Measurements from ENCODE around the gene EPAS1. TPM values are rescaled to one million over a fixed set of nuclear protein-coding genes. Genes with fewer than 3 reads are reported as not detected.

Gene EPAS1
- total RNA-seq, 1 experiment from 2014 or later: 17.3 TPM

DNA sequence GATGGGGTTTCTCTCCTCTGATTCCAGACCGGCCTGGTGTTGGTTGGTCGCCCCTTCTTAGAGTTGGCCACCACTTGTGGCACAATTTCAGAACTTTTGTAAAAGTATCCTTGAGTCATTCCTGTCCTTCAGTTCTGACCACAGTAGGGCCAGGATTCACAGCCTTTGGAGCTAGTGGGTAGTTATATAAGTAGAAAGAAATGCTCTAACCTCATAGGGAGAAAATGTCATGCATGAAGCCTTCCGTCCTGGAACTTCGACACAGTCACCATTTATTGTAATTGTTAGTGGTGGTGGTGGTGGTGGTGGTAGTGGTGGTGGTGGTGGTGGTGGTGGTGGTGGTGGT is 65.4 kb downstream of the EPAS1 start:
- Histone ChIP-seq H3K27me3 (no peaks in the 10 kb centered on the region), H3K9me3 (replicated peaks) (no peaks in the 10 kb centered on the region), H3K27ac (no peak overlapping the region), H3K36me3 (no peaks in the 10 kb centered on the region), H3K4me1 (peaks cover 11% of the 10 kb centered on the region), H3K4me3 (no peak overlapping the region)
- DNase-seq: no peak

DNA sequence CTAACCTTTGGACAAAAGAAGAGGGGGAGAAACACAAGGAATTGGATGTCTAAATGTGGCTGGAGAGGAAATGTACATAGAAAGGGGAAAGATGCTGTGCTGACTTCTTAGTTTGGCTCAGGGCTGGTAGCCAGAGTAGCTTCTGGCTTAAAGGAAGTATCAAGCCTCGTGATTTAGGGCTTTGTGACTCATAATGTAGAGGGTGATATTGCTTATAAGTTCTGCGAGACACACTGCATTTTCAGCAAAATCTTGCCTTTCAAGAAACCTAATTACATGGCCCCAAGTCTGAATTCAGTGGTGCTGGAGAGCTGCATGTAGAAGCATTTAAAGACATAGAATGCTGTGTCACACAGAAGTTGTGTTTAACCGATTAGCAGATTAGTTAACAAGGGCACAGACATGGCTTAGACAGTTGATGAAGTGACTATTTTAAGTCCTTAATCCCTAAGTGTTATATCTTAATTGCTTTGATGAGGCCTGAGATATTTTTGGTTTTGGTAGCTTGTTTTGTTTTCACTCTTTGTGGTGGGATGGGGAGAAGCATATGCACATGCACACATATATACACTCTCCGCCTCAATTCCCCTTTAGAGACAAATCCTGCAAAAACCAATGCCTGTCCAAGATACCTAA is 66.4 kb downstream of the EPAS1 start:
- no peak for DNase-seq
- H3K27me3 ChIP-seq: no peaks in the 10 kb centered on the region
- peaks cover 17% of the 10 kb centered on the region for H3K4me1 ChIP-seq
- H3K9me3 ChIP-seq (replicated peaks): no peaks in the 10 kb centered on the region
- H3K27ac ChIP-seq: no peak overlapping the region
- H3K4me3 ChIP-seq: no peak overlapping the region
- H3K36me3 ChIP-seq: no peaks in the 10 kb centered on the region

DNA sequence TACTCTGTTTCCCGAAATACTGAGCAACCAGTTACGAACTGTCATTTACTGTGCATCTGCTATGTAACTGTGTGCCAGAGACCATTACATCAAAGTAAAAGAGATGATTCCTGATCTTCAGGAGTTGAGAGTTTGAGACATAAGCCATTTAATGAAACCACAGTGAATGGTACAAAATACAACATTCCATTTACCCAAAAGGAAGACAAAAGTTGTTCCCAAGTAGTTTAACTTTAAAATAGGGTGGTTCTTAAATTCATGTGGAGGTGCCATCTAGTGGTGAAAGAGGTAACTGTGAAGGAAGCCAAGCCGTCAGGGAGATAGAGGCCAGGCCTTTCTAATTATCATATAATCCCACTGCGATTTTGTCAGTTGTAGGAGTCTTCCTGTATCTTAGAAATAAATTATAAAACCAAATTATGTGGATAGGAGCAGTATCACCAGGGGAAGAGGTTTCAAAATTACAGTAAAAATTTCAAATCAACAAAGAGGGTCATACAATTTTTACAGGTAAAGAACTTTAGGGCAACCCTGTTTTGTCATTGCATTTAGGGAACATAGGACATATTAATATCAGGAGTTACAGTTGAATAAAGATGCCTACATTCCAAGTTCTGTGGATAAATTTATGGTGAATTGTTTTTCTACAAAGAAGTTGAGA is 67.7 kb downstream of the EPAS1 start:
- Histone ChIP-seq H3K27ac (no peak overlapping the region), H3K9me3 (replicated peaks) (no peaks in the 10 kb centered on the region), H3K4me3 (no peak overlapping the region), H3K4me1 (peaks cover 21% of the 10 kb centered on the region), H3K27me3 (no peaks in the 10 kb centered on the region), H3K36me3 (no peaks in the 10 kb centered on the region)
- DNase-seq: peak; percentile 49 to 83

DNA sequence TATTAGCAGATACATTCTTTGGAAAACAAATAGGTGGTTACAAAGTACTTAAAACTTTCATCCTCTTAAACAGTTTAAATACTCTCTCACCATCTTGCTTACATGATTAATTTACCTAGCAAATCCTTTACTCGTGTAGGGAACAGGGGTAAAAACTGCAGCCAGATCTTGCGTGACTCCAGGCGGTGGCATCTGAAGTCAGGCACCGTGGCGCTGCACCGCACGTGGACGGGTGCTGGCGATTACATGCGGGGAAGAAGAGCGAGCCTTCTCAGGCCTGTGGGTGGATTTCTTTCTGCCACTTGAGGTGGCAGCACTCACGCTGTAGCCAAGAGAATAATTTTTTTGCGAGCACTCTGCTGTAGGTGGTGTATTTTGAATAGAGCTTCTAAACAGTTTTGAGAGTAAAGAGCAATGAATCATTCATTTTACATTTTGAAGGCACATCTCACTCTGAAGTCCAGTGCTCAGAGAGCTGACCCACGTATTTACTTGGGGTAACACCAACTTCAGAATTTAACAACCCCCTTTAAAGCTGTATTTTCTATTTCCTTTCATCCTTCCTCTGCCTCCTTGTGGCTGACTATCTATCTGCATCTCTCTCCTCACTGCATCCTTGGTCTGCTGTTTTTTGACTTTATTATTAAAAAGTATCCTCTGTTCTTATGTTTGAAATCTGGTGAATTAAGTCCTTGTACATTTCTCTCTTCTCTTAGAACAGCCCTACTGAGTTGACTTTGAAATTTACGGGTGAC is 68.9 kb downstream of the EPAS1 start:
- peak in 1 of 2 experiments; percentile 37 for DNase-seq
- H3K27ac ChIP-seq: no peak overlapping the region
- H3K36me3 ChIP-seq: no peaks in the 10 kb centered on the region
- no peak overlapping the region for H3K4me3 ChIP-seq
- no peaks in the 10 kb centered on the region for H3K27me3 ChIP-seq
- H3K4me1 ChIP-seq: peaks cover 12% of the 10 kb centered on the region; the same call in 1 of the 2 replicates
- H3K9me3 ChIP-seq (replicated peaks): no peaks in the 10 kb centered on the region

DNA sequence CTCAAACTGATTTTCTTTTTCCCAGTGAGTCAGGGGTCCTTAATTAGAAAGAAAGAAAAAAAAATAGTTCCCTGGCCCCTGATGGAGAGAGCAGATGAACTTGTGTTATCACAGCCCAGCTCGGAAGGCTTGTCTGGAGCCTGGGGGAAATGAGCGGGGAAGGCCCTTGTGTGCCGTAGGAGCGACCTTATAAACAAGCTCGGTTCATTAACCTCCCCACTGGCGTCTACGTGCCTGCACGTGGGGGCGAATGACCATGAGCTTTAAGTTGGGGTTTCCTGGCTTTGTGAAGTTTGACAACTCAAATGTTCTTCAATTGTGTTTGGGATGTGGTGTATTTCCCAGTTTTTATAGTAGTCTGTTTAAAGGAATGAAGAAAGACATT is 69.5 kb downstream of the EPAS1 start:
- H3K4me1 ChIP-seq: peaks cover 12% of the 10 kb centered on the region; the same call in 1 of the 2 replicates
- no peaks in the 10 kb centered on the region for H3K27me3 ChIP-seq
- H3K36me3 ChIP-seq: no peaks in the 10 kb centered on the region
- H3K27ac ChIP-seq: no peak overlapping the region
- no peak overlapping the region for H3K4me3 ChIP-seq
- no peak for DNase-seq
- no peaks in the 10 kb centered on the region for H3K9me3 ChIP-seq (replicated peaks)

DNA sequence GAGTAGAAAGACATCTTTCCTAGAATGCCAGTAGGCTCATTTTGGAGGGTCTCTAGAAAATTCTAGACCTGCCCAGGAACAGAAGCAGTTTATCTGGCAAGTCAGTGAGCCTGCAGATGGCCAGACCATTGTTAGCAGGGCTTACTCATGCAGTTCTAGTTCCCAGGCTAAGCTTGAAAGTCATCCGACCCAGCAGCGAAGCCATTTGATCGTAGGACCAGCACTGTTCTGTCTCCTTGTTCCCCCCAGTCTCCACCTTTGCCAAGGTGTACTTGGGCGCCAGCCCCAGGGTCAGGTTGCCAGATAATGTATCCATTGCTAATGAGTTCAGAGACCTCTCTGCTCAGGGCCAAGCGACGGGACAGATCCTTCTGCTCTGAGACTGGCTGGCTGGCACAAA is 70.1 kb downstream of the EPAS1 start:
- Histone ChIP-seq H3K27ac (no peak overlapping the region), H3K27me3 (no peaks in the 10 kb centered on the region), H3K9me3 (replicated peaks) (no peaks in the 10 kb centered on the region), H3K4me3 (no peak overlapping the region), H3K4me1 (peaks cover 12% of the 10 kb centered on the region; the same call in 1 of the 2 replicates), H3K36me3 (no peaks in the 10 kb centered on the region)
- no peak for DNase-seq

DNA sequence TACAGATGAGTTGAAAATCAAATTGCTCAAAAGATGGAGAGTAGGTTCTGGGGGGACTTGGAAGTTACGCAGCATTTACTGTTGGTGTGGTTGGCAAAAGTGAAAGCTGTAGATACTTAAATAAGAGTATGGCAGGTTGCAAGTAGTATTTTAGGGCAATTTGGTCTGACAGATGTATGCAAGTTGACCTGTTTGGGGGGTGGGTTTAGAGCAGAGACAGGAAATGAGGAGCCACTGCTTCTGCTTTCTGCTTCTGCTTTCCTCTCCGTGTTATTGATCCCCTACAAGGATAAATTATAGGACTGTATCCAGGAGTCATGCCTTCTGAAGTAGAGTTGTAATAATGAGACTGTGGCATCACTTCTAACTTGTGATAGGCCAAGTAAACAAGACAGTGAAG is 71.2 kb downstream of the EPAS1 start:
- Histone ChIP-seq H3K9me3 (replicated peaks) (0 out of 2 replicates have a peak, but pooled peaks cover 4% of the 10 kb centered on the region), H3K27ac (no peak overlapping the region), H3K27me3 (no peaks in the 10 kb centered on the region), H3K4me1 (peaks cover 12% of the 10 kb centered on the region; the same call in 1 of the 2 replicates), H3K4me3 (no peak overlapping the region), H3K36me3 (peaks cover 6% of the 10 kb centered on the region)
- no peak for DNase-seq

DNA sequence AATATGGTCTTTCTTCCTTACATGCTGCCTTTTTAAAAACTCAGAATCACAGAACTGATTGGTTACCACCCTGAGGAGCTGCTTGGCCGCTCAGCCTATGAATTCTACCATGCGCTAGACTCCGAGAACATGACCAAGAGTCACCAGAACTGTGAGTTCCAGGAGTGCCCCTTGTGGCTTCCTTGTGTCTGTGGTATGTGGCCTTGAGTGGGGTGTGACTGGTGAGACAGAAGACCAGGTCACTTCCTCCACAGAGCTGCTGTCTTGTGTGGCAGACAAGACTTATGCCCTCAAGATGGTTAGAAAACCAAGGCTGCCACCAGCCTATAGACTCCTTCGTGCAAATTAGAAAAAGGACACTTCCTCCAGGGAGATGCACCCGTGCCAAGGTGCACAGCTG is 72.6 kb downstream of the EPAS1 start:
- H3K36me3 ChIP-seq: peaks cover 7% of the 10 kb centered on the region
- H3K27me3 ChIP-seq: no peaks in the 10 kb centered on the region
- H3K4me3 ChIP-seq: no peak overlapping the region
- DNase-seq: no peak
- H3K4me1 ChIP-seq: peaks cover 12% of the 10 kb centered on the region; the same call in 1 of the 2 replicates
- H3K27ac ChIP-seq: no peak overlapping the region
- 0 out of 2 replicates have a peak, but pooled peaks cover 6% of the 10 kb centered on the region for H3K9me3 ChIP-seq (replicated peaks)

DNA sequence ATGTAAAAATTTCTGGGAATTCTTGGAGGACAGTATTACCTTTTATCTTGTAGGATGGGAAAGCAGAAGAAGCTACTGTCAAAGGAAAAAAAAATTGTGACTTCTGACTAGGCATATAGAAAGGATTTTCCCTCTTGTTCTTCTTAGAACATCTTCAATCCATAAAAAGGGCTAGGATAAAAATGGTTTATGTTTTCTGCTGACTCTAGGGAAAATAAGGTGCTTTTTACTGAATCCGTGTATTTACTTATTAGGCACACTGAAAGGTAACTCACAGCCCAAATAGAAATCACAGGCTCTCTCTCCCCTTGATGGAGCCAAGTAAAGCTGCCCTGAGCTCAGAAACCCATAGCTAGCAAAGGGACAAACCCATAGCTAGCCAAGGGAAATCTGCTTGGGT is 74.6 kb downstream of the EPAS1 start:
- H3K36me3 ChIP-seq: peaks cover 7% of the 10 kb centered on the region

DNA sequence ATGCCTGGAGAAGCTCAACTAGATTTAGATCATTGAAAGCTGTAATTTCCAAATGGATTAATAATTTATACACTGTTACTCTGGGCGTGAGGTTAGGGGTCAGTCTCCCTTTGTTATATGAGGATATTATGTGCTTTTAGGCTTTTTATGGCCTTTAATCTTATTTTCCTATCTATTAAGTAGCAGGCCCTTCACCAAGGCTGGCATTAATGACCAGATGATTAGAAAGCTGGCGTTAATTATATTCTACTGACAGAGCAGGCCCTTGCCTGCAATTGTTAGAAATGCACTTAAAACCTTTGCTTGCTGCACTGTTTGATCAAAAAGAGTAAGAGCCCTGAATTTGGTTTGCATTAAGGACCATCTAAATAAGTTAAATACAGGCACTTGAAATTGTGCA is 75.3 kb downstream of the EPAS1 start:
- no peak for DNase-seq
- Histone ChIP-seq H3K4me1 (peaks cover 21% of the 10 kb centered on the region; the same call in 1 of the 2 replicates), H3K27me3 (no peaks in the 10 kb centered on the region), H3K27ac (no peak overlapping the region), H3K4me3 (no peak overlapping the region), H3K36me3 (peaks cover 7% of the 10 kb centered on the region), H3K9me3 (replicated peaks) (0 out of 2 replicates have a peak, but pooled peaks cover 6% of the 10 kb centered on the region)

More for the DNA sequence above, 74.6 kb downstream of the EPAS1 start:
- Histone ChIP-seq H3K4me1 (peaks cover 16% of the 10 kb centered on the region; the same call in 1 of the 2 replicates), H3K4me3 (no peak overlapping the region), H3K27ac (no peak overlapping the region), H3K9me3 (replicated peaks) (0 out of 2 replicates have a peak, but pooled peaks cover 6% of the 10 kb centered on the region), H3K27me3 (no peaks in the 10 kb centered on the region)
- DNase-seq: no peak

DNA sequence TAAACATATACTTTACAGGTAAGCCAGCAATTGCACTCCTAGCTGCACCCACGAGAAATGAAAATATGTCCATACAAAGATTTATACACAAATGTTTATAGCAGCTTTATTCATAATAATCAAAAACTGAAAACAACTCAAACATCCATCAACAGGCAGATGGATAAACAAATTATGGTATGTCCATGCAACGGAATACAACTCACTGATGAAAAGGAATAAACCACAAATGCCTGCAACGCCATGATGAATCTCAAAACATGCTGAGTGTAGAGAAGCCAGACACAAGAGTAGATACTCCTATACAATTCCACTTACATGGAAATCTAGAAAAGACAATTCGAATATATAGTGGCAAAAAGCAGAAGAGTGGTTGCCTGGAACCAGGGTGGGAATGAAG is 76.0 kb downstream of the EPAS1 start:
- peaks cover 19% of the 10 kb centered on the region; the same call in 1 of the 2 replicates for H3K4me1 ChIP-seq
- H3K27ac ChIP-seq: no peak overlapping the region
- peaks cover 8% of the 10 kb centered on the region for H3K36me3 ChIP-seq
- DNase-seq: no peak
- no peak overlapping the region for H3K4me3 ChIP-seq
- H3K27me3 ChIP-seq: no peaks in the 10 kb centered on the region
- 0 out of 2 replicates have a peak, but pooled peaks cover 6% of the 10 kb centered on the region for H3K9me3 ChIP-seq (replicated peaks)

DNA sequence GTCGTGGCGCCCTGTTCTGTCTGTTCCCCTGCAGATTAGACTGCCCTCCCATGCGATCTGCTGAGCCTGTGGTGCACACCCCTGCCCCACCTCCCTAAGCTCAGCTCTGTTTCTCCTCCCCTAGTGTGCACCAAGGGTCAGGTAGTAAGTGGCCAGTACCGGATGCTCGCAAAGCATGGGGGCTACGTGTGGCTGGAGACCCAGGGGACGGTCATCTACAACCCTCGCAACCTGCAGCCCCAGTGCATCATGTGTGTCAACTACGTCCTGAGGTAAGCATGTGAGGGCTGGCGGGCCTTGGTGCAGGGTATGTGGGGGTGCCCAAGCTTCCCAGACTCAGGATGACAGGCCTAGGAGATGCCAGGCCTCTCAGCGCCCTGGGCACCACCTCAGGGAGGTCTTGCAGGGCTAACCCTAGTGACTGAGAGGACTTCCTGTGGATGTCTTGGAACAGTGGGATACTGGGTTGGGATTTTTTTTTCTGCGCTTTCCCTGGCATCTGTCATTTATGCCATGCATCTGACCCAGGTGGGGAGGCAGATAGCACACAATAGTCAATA is 78.4 kb downstream of the EPAS1 start:
- Histone ChIP-seq H3K9me3 (replicated peaks) (0 out of 2 replicates have a peak, but pooled peaks cover 6% of the 10 kb centered on the region), H3K4me3 (no peak overlapping the region), H3K36me3 (peaks cover 9% of the 10 kb centered on the region), H3K27ac (no peak overlapping the region), H3K4me1 (peaks cover 16% of the 10 kb centered on the region), H3K27me3 (no peaks in the 10 kb centered on the region)
- no peak for DNase-seq

DNA sequence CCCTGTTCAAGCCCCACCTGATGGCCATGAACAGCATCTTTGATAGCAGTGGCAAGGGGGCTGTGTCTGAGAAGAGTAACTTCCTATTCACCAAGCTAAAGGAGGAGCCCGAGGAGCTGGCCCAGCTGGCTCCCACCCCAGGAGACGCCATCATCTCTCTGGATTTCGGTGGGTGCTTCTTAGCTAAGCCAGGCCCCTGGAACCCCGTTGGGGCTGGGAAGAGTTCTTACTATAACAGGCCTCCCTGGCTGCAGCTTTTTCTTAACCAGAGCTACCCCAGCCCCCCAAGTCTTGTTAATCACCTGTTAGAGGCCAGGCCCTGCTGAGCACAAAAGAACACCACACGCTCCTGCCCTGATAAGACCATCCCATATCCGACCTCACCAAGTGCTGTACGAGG is 79.4 kb downstream of the EPAS1 start:
- Histone ChIP-seq H3K4me3 (no peak overlapping the region), H3K27me3 (no peaks in the 10 kb centered on the region), H3K36me3 (peaks cover 9% of the 10 kb centered on the region), H3K9me3 (replicated peaks) (0 out of 2 replicates have a peak, but pooled peaks cover 6% of the 10 kb centered on the region), H3K27ac (no peak overlapping the region), H3K4me1 (peaks cover 19% of the 10 kb centered on the region)
- no peak for DNase-seq

DNA sequence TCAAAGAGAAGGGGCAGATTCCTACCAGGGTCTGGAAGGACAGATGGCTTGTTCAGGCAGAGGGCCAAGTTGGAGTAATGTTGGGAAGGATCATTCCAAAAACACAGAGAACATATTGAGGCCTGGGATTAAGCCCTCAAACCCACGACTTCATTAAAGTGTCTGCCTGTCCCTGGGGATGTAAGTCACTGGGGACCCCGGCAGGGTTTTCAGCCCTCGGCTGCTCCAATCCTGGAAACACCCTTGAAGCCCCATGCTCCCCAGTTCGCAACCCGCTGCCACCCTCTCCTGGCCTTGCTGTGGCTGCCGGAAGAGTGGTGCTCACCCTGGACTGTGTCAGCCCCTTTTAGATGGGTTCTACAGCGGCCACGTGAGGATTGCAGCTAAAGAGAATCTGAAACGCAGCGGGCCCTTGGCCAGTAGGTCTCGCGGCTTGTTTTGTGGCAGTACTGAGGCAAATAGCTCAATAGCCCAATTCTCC is 79.9 kb downstream of the EPAS1 start:
- no peak overlapping the region for H3K27ac ChIP-seq
- H3K36me3 ChIP-seq: peaks cover 9% of the 10 kb centered on the region
- no peaks in the 10 kb centered on the region for H3K27me3 ChIP-seq
- 0 out of 2 replicates have a peak, but pooled peaks cover 6% of the 10 kb centered on the region for H3K9me3 ChIP-seq (replicated peaks)
- DNase-seq: peak; percentile 50 to 65
- H3K4me1 ChIP-seq: peaks cover 19% of the 10 kb centered on the region
- no peak overlapping the region for H3K4me3 ChIP-seq
